Stimulated activated CD8-positive, alpha-beta memory T cell treated with anti-CD3 and anti-CD28 coated beads, Interleukin-7, amount 100 ng/mL, for 24 hours (primary cell): ENCODE data around the gene PDLIM4.

Experiments used
- DNase-seq: peaks from one replicate; pipeline ENCODE4 v3.0.0-alpha.2; 2020; ENCODE audit warnings: low read depth

Gene PDLIM4

GRCh38 chr5:132227485-132228240, 29.8 kb upstream of the PDLIM4 start, which contains the start of gene P4HA2:
TSS of gene P4HA2 (minus strand) at chr5:132227853. CDS start at chr5:132218626, 9,227 bp downstream.
- peak; percentile 5 for DNase-seq

- DNase-seq, result no peak
Observed at GRCh38 chr5:132228241-132229035, 29.1 kb upstream of the PDLIM4 start.

GRCh38 chr5:132229236-132229635, 28.3 kb upstream of the PDLIM4 start:
- DNase-seq, result no peak

GRCh38 chr5:132230871-132231270, 26.6 kb upstream of the PDLIM4 start:
- no peak for DNase-seq

- no peak for DNase-seq
Observed at GRCh38 chr5:132232465-132232864, 25.0 kb upstream of the PDLIM4 start.

GRCh38 chr5:132233081-132233480, 24.4 kb upstream of the PDLIM4 start:
- DNase-seq, result no peak

- DNase-seq, result no peak
Observed at GRCh38 chr5:132233811-132234683, 23.4 kb upstream of the PDLIM4 start.

GRCh38 chr5:132234684-132235062, 22.8 kb upstream of the PDLIM4 start:
- DNase-seq, result no peak

GRCh38 chr5:132235340-132235739, 22.2 kb upstream of the PDLIM4 start:
- no peak for DNase-seq

GRCh38 chr5:132237141-132237540, 20.4 kb upstream of the PDLIM4 start:
- no peak for DNase-seq

- no peak for DNase-seq
Observed at GRCh38 chr5:132237670-132238069, 19.8 kb upstream of the PDLIM4 start.

- peak; percentile 74 for DNase-seq
Observed at GRCh38 chr5:132238169-132238744, 19.2 kb upstream of the PDLIM4 start.

- DNase-seq, result no peak
Observed at GRCh38 chr5:132238901-132239500, 18.5 kb upstream of the PDLIM4 start.

- no peak for DNase-seq
Observed at GRCh38 chr5:132239776-132240175, 17.7 kb upstream of the PDLIM4 start.

- no peak for DNase-seq
Observed at GRCh38 chr5:132243366-132243977, 14.0 kb upstream of the PDLIM4 start.

GRCh38 chr5:132245593-132245992, 11.9 kb upstream of the PDLIM4 start:
- no peak for DNase-seq

- no peak for DNase-seq
Observed at GRCh38 chr5:132246806-132247205, 10.7 kb upstream of the PDLIM4 start.

- no peak for DNase-seq
Observed at GRCh38 chr5:132250547-132250946, 6.9 kb upstream of the PDLIM4 start.

- no peak for DNase-seq
Observed at GRCh38 chr5:132251220-132251725, 6.2 kb upstream of the PDLIM4 start.

GRCh38 chr5:132253008-132253441, 4.5 kb upstream of the PDLIM4 start:
- DNase-seq, result no peak
